NCI-H2196 (cell line): ENCODE results near the gene AP1G1.
"Not testable (repeated sequence)": the region's sequence is repeated elsewhere in the genome, so short reads cannot be mapped to it uniquely, and the experiment has no call there.

Source experiments
- DNase-seq: peaks from one replicate; lab custom pipeline; 2025; ENCODE audit not compliant: unreplicated experiment; lab: John Stamatoyannopoulos, UW

AP1G1 gene

DNA sequence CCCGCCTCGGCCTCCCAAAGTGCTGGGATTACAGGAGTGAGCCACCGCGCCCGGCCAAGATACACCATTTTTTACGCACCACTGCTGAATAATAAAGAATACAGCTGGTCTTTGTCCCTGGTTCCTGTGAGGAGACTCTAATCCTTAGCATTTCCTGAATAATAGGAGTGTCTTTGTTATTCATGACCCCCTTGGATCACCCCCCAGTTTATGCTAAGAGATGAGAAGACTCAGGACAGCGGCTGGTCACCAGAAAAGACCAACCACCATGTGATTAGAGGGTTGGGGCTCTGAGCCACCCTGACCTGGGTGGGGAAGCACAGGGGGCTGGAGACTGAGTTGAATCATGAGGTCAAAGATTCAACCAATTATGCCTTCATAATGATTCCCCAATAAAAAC, 101.4 kb downstream of the AP1G1 start:
- no peak for DNase-seq

DNA sequence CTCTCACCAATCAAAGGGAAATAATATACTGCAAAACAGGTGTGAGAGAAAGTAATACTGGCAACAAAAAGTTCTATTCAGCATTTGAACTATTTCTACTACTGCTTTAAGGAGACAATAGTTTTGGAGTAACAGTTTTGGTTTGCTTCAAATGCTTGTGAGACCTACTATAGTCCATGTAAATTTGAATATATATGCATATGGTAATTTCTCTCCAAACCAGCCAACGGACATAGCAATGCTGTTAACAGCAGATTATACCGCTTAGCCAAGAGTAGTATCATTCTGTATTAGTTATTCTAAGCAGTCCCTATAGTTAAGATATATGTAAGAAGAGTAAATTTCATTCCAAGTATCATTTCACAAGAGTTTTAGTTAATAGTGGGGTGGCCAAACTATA, 102.6 kb downstream of the AP1G1 start:
- DNase-seq, result no peak

DNA sequence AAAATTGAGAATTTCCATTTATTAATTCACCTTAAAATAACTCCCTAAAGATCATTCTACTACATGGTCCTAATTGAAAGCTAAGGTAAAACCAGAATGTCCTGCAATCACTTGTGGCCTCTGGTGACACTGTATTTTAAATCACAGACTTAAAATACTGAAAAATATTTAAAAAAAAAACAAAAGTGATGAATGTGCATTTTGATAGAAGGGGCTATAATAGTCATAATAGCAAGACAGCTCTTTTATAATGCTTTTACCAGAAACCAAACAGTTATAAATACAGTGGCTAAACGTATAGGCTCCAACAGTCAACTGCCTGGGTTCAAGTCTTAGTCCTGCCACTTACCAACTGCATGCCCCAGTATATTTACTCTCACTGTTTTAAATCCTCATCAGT, 105.3 kb downstream of the AP1G1 start:
- no peak for DNase-seq

DNA sequence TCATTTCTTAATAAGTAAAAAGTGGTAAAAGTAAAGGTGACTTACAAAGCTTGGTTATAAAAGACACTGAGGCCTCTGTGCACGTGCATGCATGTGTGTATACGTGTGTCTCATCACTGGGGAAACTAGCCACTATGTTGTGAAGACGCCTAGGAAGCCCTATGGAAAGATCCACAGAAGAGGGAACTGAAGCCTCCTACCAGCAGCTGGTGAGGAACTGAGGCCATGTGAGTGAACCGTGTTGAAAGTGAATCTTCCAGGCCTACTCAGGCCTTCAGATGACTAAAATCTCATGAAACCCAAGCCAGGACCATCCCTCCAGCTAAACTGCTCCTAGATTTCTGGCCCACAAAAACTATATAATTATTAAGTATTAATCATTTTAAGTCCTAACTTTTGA, 107.8 kb downstream of the AP1G1 start:
- DNase-seq, result no peak

DNA sequence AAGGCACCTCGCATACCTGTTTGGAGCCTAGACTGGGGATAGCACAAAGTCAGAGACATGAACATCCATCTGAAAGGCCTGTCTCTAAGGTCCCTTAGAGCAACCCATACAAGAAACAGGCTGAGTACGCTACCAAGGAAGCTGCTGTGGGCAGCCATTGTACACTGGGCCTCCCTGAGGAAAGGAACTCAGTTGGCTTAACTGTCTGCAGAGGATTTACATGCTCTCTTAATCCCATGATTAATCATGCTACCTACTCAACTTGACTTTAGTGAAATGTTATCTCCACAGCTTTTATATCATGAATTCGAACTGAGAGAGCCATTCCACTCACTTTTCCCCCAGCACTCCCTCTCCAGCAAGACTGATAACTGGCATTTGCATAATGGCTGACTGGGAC, 110.1 kb downstream of the AP1G1 start:
- no peak for DNase-seq

DNA sequence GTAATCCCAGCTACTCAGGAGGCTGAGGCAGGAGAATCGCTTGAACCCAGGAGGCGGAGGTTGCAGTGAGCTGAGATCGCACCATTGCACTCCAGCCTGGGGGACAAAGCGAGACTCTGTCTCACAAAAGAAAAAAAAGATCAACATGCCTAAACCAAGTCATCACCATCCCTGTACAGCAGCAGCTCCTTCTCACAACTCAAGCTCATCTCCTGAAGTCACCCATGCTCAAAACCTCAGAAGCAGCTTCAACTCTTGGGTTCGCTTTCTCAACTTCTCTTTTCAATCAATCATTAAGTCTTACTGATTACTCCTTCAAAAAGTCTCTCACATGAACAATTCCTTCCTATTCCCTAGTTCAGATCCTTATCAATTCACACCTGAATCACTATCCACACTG, 115.5 kb downstream of the AP1G1 start:
- DNase-seq, result no peak

DNA sequence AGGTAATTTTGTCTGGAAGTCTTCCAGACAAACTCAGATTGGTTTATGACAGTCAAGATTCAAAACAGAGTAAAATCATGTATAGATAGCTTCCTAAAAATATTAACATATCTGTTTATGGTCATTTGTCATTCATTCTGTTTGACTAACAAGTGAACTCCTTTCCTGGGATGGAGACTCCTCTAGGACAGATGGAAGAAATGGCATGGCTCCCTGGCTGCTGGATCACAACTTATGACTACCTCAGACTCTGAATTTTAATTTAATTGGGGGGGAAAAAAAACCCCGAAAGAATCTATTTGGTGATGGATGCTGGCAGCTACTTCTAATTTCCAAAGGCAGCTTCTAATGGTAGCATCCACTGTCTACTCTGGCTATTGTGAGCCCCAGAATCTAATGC, 118.7 kb downstream of the AP1G1 start:
- DNase-seq, result no peak

DNA sequence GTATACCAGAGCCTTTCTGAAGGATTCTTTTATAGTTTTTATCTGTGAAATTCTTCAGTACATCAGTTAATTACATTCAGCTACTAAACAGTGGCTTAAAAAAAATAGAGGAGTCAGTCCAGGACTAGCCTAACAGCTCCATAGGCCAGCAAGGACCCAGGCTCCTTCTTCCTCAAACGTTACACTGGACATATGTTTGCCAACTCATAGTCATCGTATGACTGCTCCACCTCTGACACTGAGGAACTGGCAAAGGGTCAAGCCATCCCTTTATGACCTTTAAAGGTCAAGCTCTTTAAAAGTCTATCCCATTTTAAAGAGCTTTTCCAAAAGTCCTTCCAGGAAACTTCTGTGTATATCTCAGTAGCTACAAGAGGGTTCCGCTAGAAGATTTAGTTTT, 120.8 kb downstream of the AP1G1 start:
- no peak for DNase-seq

DNA sequence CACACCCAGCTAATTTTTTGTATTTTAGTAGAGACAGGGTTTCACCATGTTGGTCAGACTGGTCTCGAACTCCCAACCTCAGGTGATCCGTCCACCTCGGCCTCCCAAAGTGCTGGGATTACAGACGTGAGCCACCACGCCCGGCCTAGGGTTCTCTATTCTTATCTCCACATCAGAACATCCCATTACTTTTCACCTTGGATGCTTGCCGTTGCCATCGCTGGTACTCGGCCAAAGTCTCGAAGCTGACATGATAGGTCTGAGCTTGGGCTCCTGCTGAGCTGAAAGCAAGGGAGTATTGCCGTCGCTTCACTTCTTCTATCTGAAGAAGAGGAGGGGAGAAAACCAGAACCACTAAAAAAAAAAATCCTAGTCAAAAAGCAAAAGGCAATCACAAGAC, 124.4 kb downstream of the AP1G1 start:
- DNase-seq, result not testable (repeated sequence)

DNA sequence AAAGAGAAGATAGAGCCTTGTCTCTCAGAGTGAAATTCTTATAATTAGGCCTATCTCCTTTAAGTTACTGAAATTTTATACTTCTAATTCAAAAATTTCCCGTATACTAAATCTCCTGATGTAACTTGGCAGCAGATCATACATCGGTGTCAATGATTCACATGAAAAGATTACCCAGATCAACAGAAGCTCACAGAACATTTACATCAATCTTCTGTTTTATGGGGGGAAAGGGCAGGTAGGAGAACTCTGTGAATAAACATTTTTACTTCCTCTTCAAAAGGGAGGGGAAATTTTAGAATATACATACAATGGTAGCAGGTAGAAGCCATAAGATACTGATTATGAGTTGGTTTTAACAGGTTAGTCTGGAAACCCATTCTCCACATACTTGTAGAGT, 127.3 kb downstream of the AP1G1 start:
- DNase-seq, result no peak
